Measurements from ENCODE around the gene PLEKHA5.
"Not testable (repeated sequence)": the region's sequence is repeated elsewhere in the genome, so short reads cannot be mapped to it uniquely, and the experiment has no call there.

Gene PLEKHA5

GRCh38 chr12:19411234-19412204 lies 282.0 kb downstream of the PLEKHA5 start:
- DNase-seq, result no peak

DNA sequence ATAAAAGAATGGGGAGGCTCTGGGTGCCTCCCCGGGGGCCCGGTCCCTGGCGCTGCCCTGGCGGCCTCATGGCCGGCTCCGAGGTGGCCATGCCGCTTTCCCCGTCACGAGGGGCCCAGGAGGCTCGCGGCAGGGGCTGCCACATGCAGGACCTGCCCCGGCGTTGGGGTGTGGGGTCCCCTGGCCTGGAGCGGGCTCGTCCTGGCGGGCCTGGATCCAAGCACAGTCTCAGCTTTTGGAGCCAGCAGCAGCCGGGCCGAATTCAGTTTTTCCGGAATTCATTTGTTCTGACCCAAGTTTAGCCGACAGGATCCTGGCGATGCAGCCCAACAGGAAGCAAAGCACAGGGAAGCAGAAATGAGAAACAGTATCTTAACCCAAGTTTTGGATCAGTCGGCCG lies 283.3 kb downstream of the PLEKHA5 start:
- no peak for DNase-seq

- not testable (repeated sequence) for DNase-seq
Measured at GRCh38 chr12:19413582-19413981, 284.0 kb downstream of the PLEKHA5 start.

DNA sequence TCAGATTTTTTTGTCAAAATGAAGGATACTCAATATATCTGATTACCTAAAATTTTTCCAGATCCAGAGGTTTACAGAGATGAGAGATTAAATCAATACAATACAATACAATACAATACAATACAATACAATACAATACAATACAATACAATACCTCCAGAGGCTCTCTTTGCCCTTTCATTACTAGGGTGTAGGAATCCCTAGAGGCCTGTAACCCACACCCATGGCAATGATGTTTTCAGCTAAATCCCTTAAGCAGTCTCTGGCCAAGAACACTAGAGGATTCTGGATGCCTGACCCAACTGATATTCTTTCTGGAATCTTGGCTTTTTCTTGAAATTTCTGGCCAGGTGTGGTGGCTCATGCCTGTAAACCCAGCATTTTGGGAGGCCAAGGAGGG lies 286.0 kb downstream of the PLEKHA5 start:
- no peak for DNase-seq

DNA sequence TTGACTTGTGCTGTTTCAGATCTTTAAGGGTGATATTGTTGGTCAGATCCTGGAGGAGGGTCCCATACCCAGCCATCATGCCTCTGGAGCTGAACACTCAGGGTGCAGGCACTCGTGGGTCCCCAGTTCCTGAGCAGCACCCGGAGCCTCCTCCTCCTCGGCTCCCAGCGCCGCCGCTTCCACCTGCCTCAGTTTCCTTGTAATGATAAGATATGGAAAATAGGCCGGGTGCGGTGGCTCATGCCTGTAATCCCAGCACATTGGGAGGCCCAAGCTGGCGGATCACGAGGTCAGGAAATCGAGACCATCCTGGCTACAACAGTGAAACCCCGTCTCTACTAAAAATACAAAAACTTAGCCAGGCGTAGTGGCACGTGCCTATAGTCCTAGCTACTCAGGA lies 289.6 kb downstream of the PLEKHA5 start:
- DNase-seq, result no peak

GRCh38 chr12:19421503-19422282 lies 292.2 kb downstream of the PLEKHA5 start:
- no peak for DNase-seq

DNA sequence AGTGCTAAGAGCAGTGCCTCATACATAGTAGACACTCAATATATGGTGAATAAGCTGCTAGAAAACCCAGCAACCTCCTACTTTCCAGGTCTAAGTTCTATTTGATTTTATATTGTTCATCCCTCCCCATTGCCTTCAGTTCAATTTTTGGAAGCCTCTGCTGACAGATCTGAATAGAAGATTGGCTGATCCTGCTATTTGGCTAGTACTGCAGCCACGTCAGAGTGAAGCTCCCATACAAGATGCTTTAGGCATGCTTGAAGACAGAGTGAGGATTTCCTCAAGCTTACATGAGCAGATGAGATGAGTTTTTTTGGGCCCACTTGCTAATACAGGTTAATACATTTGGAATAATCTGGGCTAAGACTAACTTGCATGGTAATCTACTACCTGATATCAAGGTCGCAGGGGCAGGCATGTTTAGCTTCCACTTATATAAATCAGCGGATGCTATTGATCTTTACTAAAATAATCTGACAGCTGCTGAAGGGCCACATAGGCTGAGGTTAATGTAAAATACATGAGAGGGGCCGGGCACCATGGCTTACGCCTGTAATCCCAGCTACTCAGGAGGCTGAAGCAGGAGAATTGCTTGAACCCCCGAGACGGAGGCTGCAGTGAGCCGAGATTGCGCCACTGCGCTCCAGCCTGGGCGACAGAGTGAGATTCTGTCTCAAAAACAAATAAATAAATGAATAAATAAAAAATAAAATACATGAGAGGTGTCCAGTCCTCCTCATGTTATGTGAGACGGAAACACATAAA lies 293.8 kb downstream of the PLEKHA5 start:
- DNase-seq, result no peak

Data from NCI-H1436 (cell line).